ENCODE data around the gene SULT1B1.

The SULT1B1 gene

GRCh38 chr4:69763233-69763632, 2.8 kb upstream of the SULT1B1 start:
- no peak for DNase-seq (ENCODE audit: low spot score)
- no peak overlapping the region for H3K18ac ChIP-seq (ENCODE audit: low read length)
- H3K14ac ChIP-seq (ENCODE audit: low read length) = no peak overlapping the region
- no peak overlapping the region for H2BK120ac ChIP-seq (ENCODE audit: low read depth, low read length)
- no peak overlapping the region for H3K27ac ChIP-seq (replicated peaks; ENCODE audit: low read length)
- no peak overlapping the region for H3K9ac ChIP-seq (ENCODE audit: low read depth, low read length, poor library complexity)
- H3K9me3 ChIP-seq (replicated peaks in 1 of 2; ENCODE audit: control insufficient read depth in 2 of 2, insufficient read depth in 1 of 2, low read depth in 1 of 2, low read length in 2 of 2) = no peaks in the 10 kb centered on the region
- H2AK5ac ChIP-seq (ENCODE audit: low read depth, low read length) = no peak overlapping the region
- no peaks in the 10 kb centered on the region for H3K4me1 ChIP-seq (ENCODE audit: control insufficient read depth in 2 of 2, insufficient read depth in 1 of 2, low read depth in 1 of 2, low read length in 2 of 2)
- WGBS, 2 donors (ENCODE audit: extremely low coverage in 2 of 2, insufficient read length in 2 of 2, insufficient replicate concordance in 1 of 2) = no CpG with 5 or more reads among the region's 3 CpGs
- no peak overlapping the region for H3K4ac ChIP-seq (ENCODE audit: low read length)
- no peaks in the 10 kb centered on the region for H3K79me1 ChIP-seq (ENCODE audit: low read depth, low read length)
- no peak overlapping the region for H3K4me2 ChIP-seq (ENCODE audit: insufficient read depth, low read length, poor library complexity, severe bottlenecking)
- H3K23ac ChIP-seq (ENCODE audit: low read depth, low read length, poor library complexity) = no peak overlapping the region
- no peaks in the 10 kb centered on the region for H3K36me3 ChIP-seq (replicated peaks in 1 of 2; ENCODE audit: control insufficient read depth in 2 of 2, insufficient read depth in 2 of 2, low read length in 2 of 2)
- no peak overlapping the region for H2AFZ ChIP-seq (ENCODE audit: low read length)
- H3K4me3 ChIP-seq (ENCODE audit: low read length in 2 of 2) = no peak overlapping the region
- H2BK12ac ChIP-seq (ENCODE audit: low read length) = no peak overlapping the region
- H4K91ac ChIP-seq (ENCODE audit: low read depth, low read length, poor library complexity) = no peak overlapping the region
- H2BK15ac ChIP-seq (ENCODE audit: low read length) = no peak overlapping the region
- H4K8ac ChIP-seq (ENCODE audit: low read depth, low read length) = no peak overlapping the region
- no peak overlapping the region for H2BK5ac ChIP-seq (ENCODE audit: low read length)
- H3K27me3 ChIP-seq (ENCODE audit: control insufficient read depth in 3 of 3, insufficient read depth in 3 of 3, low read depth in 1 of 3, low read length in 3 of 3) = no peaks in the 10 kb centered on the region

GRCh38 chr4:69759189-69759604, 1.2 kb downstream of the SULT1B1 start:
- H3K4me2 ChIP-seq (ENCODE audit: insufficient read depth, low read length, poor library complexity, severe bottlenecking) = no peak overlapping the region
- no peak overlapping the region for H2AFZ ChIP-seq (ENCODE audit: low read length)
- H3K27ac ChIP-seq (replicated peaks; ENCODE audit: low read length) = no peak overlapping the region
- H3K79me1 ChIP-seq (ENCODE audit: low read depth, low read length) = no peaks in the 10 kb centered on the region
- no CpG with 5 or more reads among the region's 6 CpGs for WGBS, 2 donors (ENCODE audit: extremely low coverage in 2 of 2, insufficient read length in 2 of 2, insufficient replicate concordance in 1 of 2)
- no peak overlapping the region for H3K14ac ChIP-seq (ENCODE audit: low read length)
- no peak overlapping the region for H3K4me3 ChIP-seq (ENCODE audit: low read length in 2 of 2)
- no peaks in the 10 kb centered on the region for H3K27me3 ChIP-seq (ENCODE audit: control insufficient read depth in 3 of 3, insufficient read depth in 3 of 3, low read depth in 1 of 3, low read length in 3 of 3)
- H2AK5ac ChIP-seq (ENCODE audit: low read depth, low read length) = no peak overlapping the region
- H3K18ac ChIP-seq (ENCODE audit: low read length) = no peak overlapping the region
- no peak overlapping the region for H3K23ac ChIP-seq (ENCODE audit: low read depth, low read length, poor library complexity)
- no peak overlapping the region for H4K91ac ChIP-seq (ENCODE audit: low read depth, low read length, poor library complexity)
- no peaks in the 10 kb centered on the region for H3K9me3 ChIP-seq (replicated peaks in 1 of 2; ENCODE audit: control insufficient read depth in 2 of 2, insufficient read depth in 1 of 2, low read depth in 1 of 2, low read length in 2 of 2)
- no peaks in the 10 kb centered on the region for H3K36me3 ChIP-seq (replicated peaks in 1 of 2; ENCODE audit: control insufficient read depth in 2 of 2, insufficient read depth in 2 of 2, low read length in 2 of 2)
- no peak overlapping the region for H3K4ac ChIP-seq (ENCODE audit: low read length)
- no peak overlapping the region for H2BK12ac ChIP-seq (ENCODE audit: low read length)
- H2BK5ac ChIP-seq (ENCODE audit: low read length) = no peak overlapping the region
- no peak overlapping the region for H2BK120ac ChIP-seq (ENCODE audit: low read depth, low read length)
- H3K4me1 ChIP-seq (ENCODE audit: control insufficient read depth in 2 of 2, insufficient read depth in 1 of 2, low read depth in 1 of 2, low read length in 2 of 2) = no peaks in the 10 kb centered on the region
- H3K9ac ChIP-seq (ENCODE audit: low read depth, low read length, poor library complexity) = no peak overlapping the region
- H2BK15ac ChIP-seq (ENCODE audit: low read length) = no peak overlapping the region
- no peak for DNase-seq (ENCODE audit: low spot score)
- H4K8ac ChIP-seq (ENCODE audit: low read depth, low read length) = no peak overlapping the region

DNA sequence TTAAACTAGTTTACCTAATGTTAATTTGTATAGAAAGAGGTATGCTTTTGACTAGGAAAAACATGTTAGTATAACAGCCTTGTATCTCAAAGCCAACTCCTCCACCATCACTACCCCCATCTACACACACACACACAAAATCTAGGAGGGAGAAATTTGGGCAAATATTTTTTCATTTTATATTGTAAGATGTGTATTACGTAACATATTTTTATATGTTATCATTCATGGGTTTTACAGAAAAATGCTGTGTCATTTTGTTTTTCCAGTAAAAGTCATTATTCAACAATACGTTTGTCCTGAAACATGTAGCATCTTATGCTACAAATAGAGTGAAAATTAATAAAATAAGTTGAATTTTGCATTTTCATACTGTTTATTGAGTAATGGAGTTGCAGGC, 3.0 kb downstream of the SULT1B1 start:
- no peak overlapping the region for H2BK120ac ChIP-seq (ENCODE audit: low read depth, low read length)
- H4K8ac ChIP-seq (ENCODE audit: low read depth, low read length) = no peak overlapping the region
- no peak overlapping the region for H3K4me3 ChIP-seq (ENCODE audit: low read length in 2 of 2)
- DNase-seq (ENCODE audit: low spot score) = no peak
- no peak overlapping the region for H3K9ac ChIP-seq (ENCODE audit: low read depth, low read length, poor library complexity)
- no peak overlapping the region for H2AK5ac ChIP-seq (ENCODE audit: low read depth, low read length)
- H2AFZ ChIP-seq (ENCODE audit: low read length) = no peak overlapping the region
- no peak overlapping the region for H4K91ac ChIP-seq (ENCODE audit: low read depth, low read length, poor library complexity)
- no peak overlapping the region for H2BK5ac ChIP-seq (ENCODE audit: low read length)
- no peak overlapping the region for H2BK12ac ChIP-seq (ENCODE audit: low read length)
- no peak overlapping the region for H3K18ac ChIP-seq (ENCODE audit: low read length)
- H3K4ac ChIP-seq (ENCODE audit: low read length) = no peak overlapping the region
- no peak overlapping the region for H3K14ac ChIP-seq (ENCODE audit: low read length)
- no peak overlapping the region for H2BK15ac ChIP-seq (ENCODE audit: low read length)
- no peaks in the 10 kb centered on the region for H3K36me3 ChIP-seq (replicated peaks in 1 of 2; ENCODE audit: control insufficient read depth in 2 of 2, insufficient read depth in 2 of 2, low read length in 2 of 2)
- no peaks in the 10 kb centered on the region for H3K27me3 ChIP-seq (ENCODE audit: control insufficient read depth in 3 of 3, insufficient read depth in 3 of 3, low read depth in 1 of 3, low read length in 3 of 3)
- H3K27ac ChIP-seq (replicated peaks; ENCODE audit: low read length) = no peak overlapping the region
- H3K79me1 ChIP-seq (ENCODE audit: low read depth, low read length) = no peaks in the 10 kb centered on the region
- no peaks in the 10 kb centered on the region for H3K4me1 ChIP-seq (ENCODE audit: control insufficient read depth in 2 of 2, insufficient read depth in 1 of 2, low read depth in 1 of 2, low read length in 2 of 2)
- no peak overlapping the region for H3K23ac ChIP-seq (ENCODE audit: low read depth, low read length, poor library complexity)
- H3K4me2 ChIP-seq (ENCODE audit: insufficient read depth, low read length, poor library complexity, severe bottlenecking) = no peak overlapping the region
- WGBS, 2 donors (ENCODE audit: extremely low coverage in 2 of 2, insufficient read length in 2 of 2, insufficient replicate concordance in 1 of 2) = no CpG with 5 or more reads among the region's 2 CpGs
- no peaks in the 10 kb centered on the region for H3K9me3 ChIP-seq (replicated peaks in 1 of 2; ENCODE audit: control insufficient read depth in 2 of 2, insufficient read depth in 1 of 2, low read depth in 1 of 2, low read length in 2 of 2)

DNA sequence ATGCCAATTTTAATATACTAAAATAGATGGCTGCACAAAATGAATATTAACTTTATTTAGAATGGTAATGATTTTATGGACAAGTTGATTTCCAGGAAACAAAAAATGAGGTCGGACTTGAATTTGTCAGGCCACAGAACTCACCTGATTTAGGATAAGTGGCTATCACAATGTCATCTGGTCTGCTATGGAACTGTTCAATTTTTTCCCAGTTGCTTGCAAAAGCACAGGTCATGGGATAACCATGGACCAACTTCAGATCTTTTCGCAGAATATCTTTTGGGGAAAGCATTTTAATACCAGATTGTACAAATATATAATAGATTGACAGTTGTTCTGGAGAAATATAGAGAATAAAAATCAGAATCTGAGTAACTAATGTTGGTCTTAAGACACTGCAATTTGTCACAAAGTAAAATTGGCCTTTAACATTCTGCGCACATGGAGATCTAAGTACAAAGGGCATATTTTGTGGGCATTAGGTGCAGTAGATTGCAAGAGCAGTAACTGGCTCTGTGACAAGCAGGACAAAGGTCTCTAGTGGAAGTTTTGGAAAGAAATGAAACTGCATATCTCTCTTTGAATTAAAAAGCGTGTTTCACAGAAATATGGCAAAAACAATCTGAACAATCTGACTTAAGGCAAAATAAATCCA, 5.4 kb downstream of the SULT1B1 start:
- no peak overlapping the region for H3K4ac ChIP-seq (ENCODE audit: low read length)
- H3K9ac ChIP-seq (ENCODE audit: low read depth, low read length, poor library complexity) = no peak overlapping the region
- no peak for DNase-seq (ENCODE audit: low spot score)
- no peak overlapping the region for H2AFZ ChIP-seq (ENCODE audit: low read length)
- H3K9me3 ChIP-seq (replicated peaks in 1 of 2; ENCODE audit: control insufficient read depth in 2 of 2, insufficient read depth in 1 of 2, low read depth in 1 of 2, low read length in 2 of 2) = no peaks in the 10 kb centered on the region
- no peaks in the 10 kb centered on the region for H3K36me3 ChIP-seq (replicated peaks in 1 of 2; ENCODE audit: control insufficient read depth in 2 of 2, insufficient read depth in 2 of 2, low read length in 2 of 2)
- no peak overlapping the region for H3K23ac ChIP-seq (ENCODE audit: low read depth, low read length, poor library complexity)
- H4K91ac ChIP-seq (ENCODE audit: low read depth, low read length, poor library complexity) = no peak overlapping the region
- H3K4me2 ChIP-seq (ENCODE audit: insufficient read depth, low read length, poor library complexity, severe bottlenecking) = no peak overlapping the region
- H2BK120ac ChIP-seq (ENCODE audit: low read depth, low read length) = no peak overlapping the region
- H2BK15ac ChIP-seq (ENCODE audit: low read length) = no peak overlapping the region
- WGBS, 2 donors (ENCODE audit: extremely low coverage in 2 of 2, insufficient read length in 2 of 2, insufficient replicate concordance in 1 of 2) = no CpG with 5 or more reads among the region's 4 CpGs
- H2AK5ac ChIP-seq (ENCODE audit: low read depth, low read length) = no peak overlapping the region
- no peak overlapping the region for H2BK12ac ChIP-seq (ENCODE audit: low read length)
- H2BK5ac ChIP-seq (ENCODE audit: low read length) = no peak overlapping the region
- no peak overlapping the region for H3K4me3 ChIP-seq (ENCODE audit: low read length in 2 of 2)
- no peaks in the 10 kb centered on the region for H3K79me1 ChIP-seq (ENCODE audit: low read depth, low read length)
- no peaks in the 10 kb centered on the region for H3K27me3 ChIP-seq (ENCODE audit: control insufficient read depth in 3 of 3, insufficient read depth in 3 of 3, low read depth in 1 of 3, low read length in 3 of 3)
- H4K8ac ChIP-seq (ENCODE audit: low read depth, low read length) = no peak overlapping the region
- no peak overlapping the region for H3K18ac ChIP-seq (ENCODE audit: low read length)
- no peak overlapping the region for H3K27ac ChIP-seq (replicated peaks; ENCODE audit: low read length)
- H3K14ac ChIP-seq (ENCODE audit: low read length) = no peak overlapping the region
- no peaks in the 10 kb centered on the region for H3K4me1 ChIP-seq (ENCODE audit: control insufficient read depth in 2 of 2, insufficient read depth in 1 of 2, low read depth in 1 of 2, low read length in 2 of 2)
